Kidney epithelial cell (primary cell): ENCODE measurements around the gene OCSTAMP. TPM values are rescaled to one million over a fixed set of nuclear protein-coding genes. Genes with fewer than 3 reads are reported as not detected.

Experiments
- DNase-seq: peaks from one replicate; pipeline ENCODE4 v3.0.0-alpha.2; 2010; ENCODE audit warnings: low read depth
- H3K27me3 ChIP-seq: 2 replicates; pipeline ENCODE4 v1.6.0; 2011; ENCODE audit warnings: low read length; ENCODE audit not compliant: control insufficient read depth, insufficient read depth
- H3K36me3 ChIP-seq: 2 replicates; pipeline ENCODE4 v1.5.1; 2011; ENCODE audit warnings: low read length; ENCODE audit not compliant: control insufficient read depth, insufficient read depth
- H3K4me3 ChIP-seq: 2 replicates; pipeline ENCODE4 v1.5.1; 2011; ENCODE audit warnings: low read depth, mild to moderate bottlenecking, control low read depth, low read length
- total RNA-seq: library from RNA; depleted of rRNA; stranded (reverse); fragments of >200 nt; gene quantifications from 2 replicates; pipeline ENCODE4 v1.2.3, GENCODE V29; 2015
- TF ChIP-seq, protein P1 (sequence below): IDR thresholded peaks from 2 replicates; pipeline ENCODE4 v1.5.1; 2011; ENCODE audit warnings: mild to moderate bottlenecking, moderate library complexity, low read length, control low read depth, inconsistent platforms; ENCODE audit not compliant: insufficient read depth, poor library complexity, severe bottlenecking

The OCSTAMP gene
- total RNA-seq, 1 donor from 2014 or later, result not detected

GRCh38 chr20:46545077-46545826 lies 5.2 kb downstream of the OCSTAMP start:
- TF ChIP-seq, protein P1, sequence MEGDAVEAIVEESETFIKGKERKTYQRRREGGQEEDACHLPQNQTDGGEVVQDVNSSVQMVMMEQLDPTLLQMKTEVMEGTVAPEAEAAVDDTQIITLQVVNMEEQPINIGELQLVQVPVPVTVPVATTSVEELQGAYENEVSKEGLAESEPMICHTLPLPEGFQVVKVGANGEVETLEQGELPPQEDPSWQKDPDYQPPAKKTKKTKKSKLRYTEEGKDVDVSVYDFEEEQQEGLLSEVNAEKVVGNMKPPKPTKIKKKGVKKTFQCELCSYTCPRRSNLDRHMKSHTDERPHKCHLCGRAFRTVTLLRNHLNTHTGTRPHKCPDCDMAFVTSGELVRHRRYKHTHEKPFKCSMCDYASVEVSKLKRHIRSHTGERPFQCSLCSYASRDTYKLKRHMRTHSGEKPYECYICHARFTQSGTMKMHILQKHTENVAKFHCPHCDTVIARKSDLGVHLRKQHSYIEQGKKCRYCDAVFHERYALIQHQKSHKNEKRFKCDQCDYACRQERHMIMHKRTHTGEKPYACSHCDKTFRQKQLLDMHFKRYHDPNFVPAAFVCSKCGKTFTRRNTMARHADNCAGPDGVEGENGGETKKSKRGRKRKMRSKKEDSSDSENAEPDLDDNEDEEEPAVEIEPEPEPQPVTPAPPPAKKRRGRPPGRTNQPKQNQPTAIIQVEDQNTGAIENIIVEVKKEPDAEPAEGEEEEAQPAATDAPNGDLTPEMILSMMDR, result no peak
- Histone ChIP-seq H3K27me3 (peaks cover 7% of the 10 kb centered on the region), H3K36me3 (no peaks in the 10 kb centered on the region), H3K4me3 (no peak overlapping the region)
- no peak for DNase-seq

GRCh38 chr20:46544576-46544975 lies 5.9 kb downstream of the OCSTAMP start:
- DNase-seq, result no peak
- Histone ChIP-seq H3K36me3 (no peaks in the 10 kb centered on the region), H3K4me3 (no peak overlapping the region), H3K27me3 (peaks cover 7% of the 10 kb centered on the region)
- TF ChIP-seq, protein P1, result no peak

DNA sequence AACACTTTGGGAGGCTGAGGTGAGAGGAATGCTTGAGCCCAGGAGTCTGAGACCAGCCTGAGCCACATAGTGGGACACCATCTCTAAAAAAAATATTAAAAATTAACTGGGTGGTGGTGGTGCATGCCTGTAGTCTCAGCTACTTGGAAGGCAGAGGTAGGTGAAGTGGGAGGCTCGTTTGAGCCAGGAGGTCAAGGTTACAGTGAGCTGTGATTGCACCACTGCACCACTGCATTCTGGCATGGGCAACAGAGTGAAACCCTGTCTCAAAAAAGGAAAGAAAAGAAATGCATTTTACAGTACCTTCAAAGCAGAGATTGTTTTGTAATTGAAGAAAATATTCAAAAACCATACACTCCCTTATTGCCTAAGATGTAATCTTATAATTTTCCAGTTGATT lies 6.5 kb downstream of the OCSTAMP start:
- H3K27me3 ChIP-seq, result peaks cover 7% of the 10 kb centered on the region
- H3K36me3 ChIP-seq, result no peaks in the 10 kb centered on the region
- TF ChIP-seq, protein P1, result no peak
- no peak overlapping the region for H3K4me3 ChIP-seq
- DNase-seq, result no peak

GRCh38 chr20:46543033-46543432 lies 7.4 kb downstream of the OCSTAMP start:
- Histone ChIP-seq H3K36me3 (no peaks in the 10 kb centered on the region), H3K27me3 (peaks cover 7% of the 10 kb centered on the region), H3K4me3 (no peak overlapping the region)
- TF ChIP-seq, protein P1, result no peak
- DNase-seq, result no peak

GRCh38 chr20:46541229-46541935 lies 9.1 kb downstream of the OCSTAMP start:
- TF ChIP-seq, protein P1, result no peak
- Histone ChIP-seq H3K4me3 (no peak overlapping the region), H3K36me3 (no peaks in the 10 kb centered on the region), H3K27me3 (peaks cover 7% of the 10 kb centered on the region)
- DNase-seq, result no peak
